ENCODE measurements around the gene S100A4.

S100A4 gene

DNA sequence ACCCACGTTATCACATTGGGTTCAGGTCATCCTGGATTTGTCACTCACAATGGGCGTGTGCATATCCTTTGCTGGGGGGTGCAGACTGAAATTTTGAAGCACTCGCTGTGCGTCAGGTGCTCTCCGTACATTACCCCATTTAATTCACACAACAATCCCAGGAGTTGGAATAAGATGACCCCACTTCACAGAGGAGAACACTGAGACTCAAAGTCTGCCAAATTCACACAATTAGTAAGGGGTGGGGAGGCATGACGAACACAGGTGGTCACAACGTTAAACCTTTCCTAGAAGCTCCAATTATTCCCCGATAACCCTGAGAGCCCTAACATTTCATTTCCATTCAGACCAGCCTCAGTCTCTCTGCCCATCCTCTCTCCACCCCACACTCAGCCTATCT, 23.9 kb upstream of the S100A4 start:
- TF ChIP-seq, protein P1, sequence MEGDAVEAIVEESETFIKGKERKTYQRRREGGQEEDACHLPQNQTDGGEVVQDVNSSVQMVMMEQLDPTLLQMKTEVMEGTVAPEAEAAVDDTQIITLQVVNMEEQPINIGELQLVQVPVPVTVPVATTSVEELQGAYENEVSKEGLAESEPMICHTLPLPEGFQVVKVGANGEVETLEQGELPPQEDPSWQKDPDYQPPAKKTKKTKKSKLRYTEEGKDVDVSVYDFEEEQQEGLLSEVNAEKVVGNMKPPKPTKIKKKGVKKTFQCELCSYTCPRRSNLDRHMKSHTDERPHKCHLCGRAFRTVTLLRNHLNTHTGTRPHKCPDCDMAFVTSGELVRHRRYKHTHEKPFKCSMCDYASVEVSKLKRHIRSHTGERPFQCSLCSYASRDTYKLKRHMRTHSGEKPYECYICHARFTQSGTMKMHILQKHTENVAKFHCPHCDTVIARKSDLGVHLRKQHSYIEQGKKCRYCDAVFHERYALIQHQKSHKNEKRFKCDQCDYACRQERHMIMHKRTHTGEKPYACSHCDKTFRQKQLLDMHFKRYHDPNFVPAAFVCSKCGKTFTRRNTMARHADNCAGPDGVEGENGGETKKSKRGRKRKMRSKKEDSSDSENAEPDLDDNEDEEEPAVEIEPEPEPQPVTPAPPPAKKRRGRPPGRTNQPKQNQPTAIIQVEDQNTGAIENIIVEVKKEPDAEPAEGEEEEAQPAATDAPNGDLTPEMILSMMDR (IDR thresholded peaks at IDR 0.05; ENCODE audit: insufficient read depth, low read length, missing control alignments) = no peak
- DNase-seq (ENCODE audit: low read depth, low spot score) = no peak
- ChIA-PET CTCF (interaction anchor here (1.0 to 7.6 kb wide), 15 partner anchors 9 to 180 kb away, joined by 3 to 401 read pairs (median 26); partner anchors contain the start of genes S100A1, S100A13, S100A14 and S100A16), POLR2A (interaction anchor here (0.7 to 2.4 kb wide), 4 partner anchors 24 to 36 kb away, joined by 3 to 13 read pairs (median 6); partner anchors contain the start of genes S100A4 and S100A6)
- H3K4me3 ChIP-seq (ENCODE audit: low read depth, low read length) = no peak overlapping the region

DNA sequence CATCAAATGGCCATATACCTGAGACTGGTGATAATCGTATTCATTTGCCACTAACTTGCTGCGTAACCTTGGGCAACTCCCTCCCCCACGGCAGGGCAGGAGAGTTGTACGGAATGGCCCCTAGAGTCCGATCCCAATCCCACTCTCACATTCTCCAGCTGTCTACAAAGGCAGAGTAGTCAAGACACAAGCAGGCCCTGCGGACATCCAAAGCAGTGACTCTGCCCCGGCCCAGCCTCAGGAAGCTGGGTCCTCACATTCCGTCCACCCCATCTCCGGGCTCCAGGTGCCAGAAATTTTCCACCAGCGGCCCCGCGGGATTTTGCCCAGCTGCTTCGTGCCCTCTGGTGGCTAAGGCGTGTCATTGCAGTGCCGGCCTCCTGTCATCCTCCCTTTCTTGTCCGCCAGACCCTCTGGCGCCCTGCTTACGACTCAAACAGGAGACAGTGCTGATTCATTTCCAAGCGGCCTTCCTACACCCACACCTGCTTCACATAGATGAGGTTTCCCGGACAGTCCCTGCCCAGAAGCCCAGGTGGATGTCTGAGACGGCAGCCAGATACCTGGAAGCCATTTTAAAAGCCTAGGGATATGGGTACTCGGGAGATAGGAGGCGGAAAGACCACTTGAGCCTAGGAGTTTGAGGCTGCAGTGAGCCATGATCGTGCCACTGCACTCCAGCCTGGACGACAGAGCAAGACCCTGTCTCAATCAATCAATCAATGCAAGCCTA, 22.9 kb upstream of the S100A4 start:
- ChIA-PET CTCF (interaction anchor here (0.5 to 7.6 kb wide), 26 partner anchors 9 to 215 kb away, joined by 3 to 401 read pairs (median 6); partner anchors contain the start of genes CHTOP, S100A1, S100A13 and S100A14), POLR2A (interaction anchor here (0.8 to 2.4 kb wide), 9 partner anchors 13 to 66 kb away, joined by 3 to 27 read pairs (median 5); partner anchors contain the start of genes CHTOP, S100A13, S100A16 and S100A4)
- no peak for DNase-seq (ENCODE audit: low read depth, low spot score)
- TF ChIP-seq, protein P1 (IDR thresholded peaks at IDR 0.05; ENCODE audit: insufficient read depth, low read length, missing control alignments) = peak; percentile 99
- H3K4me3 ChIP-seq (ENCODE audit: low read depth, low read length) = peak overlapping the region; percentile 23

DNA sequence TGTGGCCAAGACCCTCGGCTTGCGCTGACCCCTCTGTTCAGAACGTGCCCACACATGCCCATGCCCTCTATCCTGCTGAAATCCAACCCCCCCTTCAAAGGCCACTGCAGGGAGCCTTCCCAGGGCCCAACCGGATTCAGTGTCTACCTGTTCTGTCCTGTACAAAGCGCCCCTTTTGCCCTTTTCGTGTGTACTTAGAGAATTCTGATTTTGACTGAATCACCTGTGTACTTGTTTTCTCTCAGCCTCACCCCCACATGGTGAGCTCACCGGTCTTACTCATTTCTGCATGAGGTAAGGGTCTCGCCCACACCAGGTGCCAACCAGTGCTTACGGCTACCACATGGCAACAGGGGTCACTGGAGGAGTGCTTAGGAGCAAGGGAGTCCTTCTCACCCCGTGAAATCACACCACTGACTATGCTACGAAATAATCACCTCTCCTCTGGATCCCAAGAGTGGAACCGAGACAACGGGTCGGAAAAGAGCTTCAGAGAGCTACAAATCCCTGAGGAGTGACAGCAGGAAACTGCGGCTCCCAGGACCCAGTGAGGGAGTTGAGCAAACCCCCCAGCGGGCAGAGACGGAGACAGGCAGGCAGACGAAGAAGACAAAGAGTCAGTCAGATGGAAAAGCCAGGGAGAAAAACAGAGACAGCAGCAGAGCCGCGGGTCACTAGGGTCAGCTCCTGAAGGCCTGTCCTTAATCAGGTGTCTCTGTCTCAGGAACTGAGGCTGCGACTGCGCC, 22.2 kb upstream of the S100A4 start:
- POLR2A ChIA-PET = interaction anchor here (0.8 to 2.4 kb wide), 9 partner anchors 14 to 67 kb away, joined by 3 to 27 read pairs (median 5); partner anchors contain the start of genes CHTOP, S100A13, S100A16 and S100A4

DNA sequence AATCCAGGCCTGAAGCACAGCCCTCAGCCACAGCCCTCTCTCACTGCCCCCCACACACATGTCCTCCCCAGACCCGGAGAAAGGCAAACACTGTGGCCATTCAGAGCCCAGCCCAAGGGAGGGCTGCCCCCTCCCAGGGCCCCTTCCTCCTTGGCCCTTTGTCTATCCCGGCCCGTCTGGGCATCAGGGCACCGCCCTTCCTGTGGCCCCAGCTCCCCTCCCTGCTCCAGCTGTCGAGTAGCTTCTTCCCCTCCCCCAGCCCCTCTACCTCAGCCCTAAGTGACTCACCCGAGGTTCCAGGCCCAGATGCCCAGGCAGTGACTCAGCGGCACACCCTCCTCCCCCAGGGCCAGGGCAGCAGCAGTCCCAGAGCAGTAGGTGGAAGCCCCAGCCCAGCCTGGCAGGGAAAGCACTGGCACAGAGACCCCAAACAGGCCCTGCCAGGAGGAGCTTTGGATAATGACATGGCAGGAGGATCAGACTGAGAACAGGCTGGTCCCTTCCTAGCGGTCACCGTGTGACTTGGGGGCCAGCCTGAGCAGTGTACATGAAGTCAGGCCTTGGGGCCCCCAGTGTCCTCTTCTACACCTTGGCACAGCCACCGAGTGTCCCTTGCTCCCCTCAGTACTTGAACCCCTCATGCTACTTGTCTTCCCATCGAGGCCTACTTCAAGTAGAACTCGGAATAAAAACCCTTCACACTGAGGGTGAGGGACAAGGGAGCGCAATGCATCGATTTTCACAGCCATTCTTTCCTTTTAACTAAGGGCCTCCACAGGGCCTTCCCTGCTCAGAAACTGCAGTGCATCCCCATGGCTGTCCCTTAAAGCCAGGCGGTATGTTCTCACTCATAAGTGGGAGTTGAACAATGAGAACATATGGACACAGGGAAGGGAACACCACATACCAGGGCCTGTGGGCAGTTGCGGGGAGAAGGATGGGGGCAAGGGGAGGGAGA, 21.1 kb upstream of the S100A4 start:
- ChIA-PET CTCF (interaction anchor here (0.8 to 8.3 kb wide), 10 partner anchors 10 to 61 kb away, joined by 3 to 97 read pairs (median 5); partner anchors contain the start of genes S100A1, S100A13, S100A3 and S100A4), POLR2A (interaction anchor here (0.6 to 4.3 kb wide), 12 partner anchors 10 to 193 kb away, joined by 3 to 119 read pairs (median 5); partner anchors contain the start of genes CHTOP, S100A4, S100A5 and S100A6)
- peak; percentile 91 for DNase-seq (ENCODE audit: low read depth, low spot score)
- TF ChIP-seq, protein P1 (IDR thresholded peaks at IDR 0.05; ENCODE audit: insufficient read depth, low read length, missing control alignments) = no peak
- peak overlapping the region; percentile 23 for H3K4me3 ChIP-seq (ENCODE audit: low read depth, low read length)

More for the DNA sequence above, 22.2 kb upstream of the S100A4 start:
- H3K4me3 ChIP-seq (ENCODE audit: low read depth, low read length) = peak overlapping the region; percentile 23
- TF ChIP-seq, protein P1 (IDR thresholded peaks at IDR 0.05; ENCODE audit: insufficient read depth, low read length, missing control alignments) = no peak
- DNase-seq (ENCODE audit: low read depth, low spot score) = no peak
- CTCF ChIA-PET = interaction anchor here (0.9 to 7.6 kb wide), 25 partner anchors 8 to 215 kb away, joined by 3 to 401 read pairs (median 6); partner anchors contain the start of genes CHTOP, S100A1, S100A13 and S100A14

Measured in AG04449 (cell line).